D721Med (cell line): ENCODE data around the gene TMCC2.

Experiments
- DNase-seq: peaks from one replicate; pipeline ENCODE4 v3.0.0; 2011; ENCODE audit warnings: low spot score; ENCODE audit not compliant: insufficient read length
- FAIRE-seq: peaks from 2 replicates; lab custom pipeline; 2011; peaks lifted over from hg19 to GRCh38; lab: Jason Lieb, UNC
- TF ChIP-seq, protein P1 (sequence below): IDR thresholded peaks from 2 replicates; pipeline ENCODE4 v1.5.1; 2012; ENCODE audit warnings: mild to moderate bottlenecking, control low read depth; ENCODE audit not compliant: insufficient read depth; ENCODE audit errors: missing control alignments

The TMCC2 gene

DNA sequence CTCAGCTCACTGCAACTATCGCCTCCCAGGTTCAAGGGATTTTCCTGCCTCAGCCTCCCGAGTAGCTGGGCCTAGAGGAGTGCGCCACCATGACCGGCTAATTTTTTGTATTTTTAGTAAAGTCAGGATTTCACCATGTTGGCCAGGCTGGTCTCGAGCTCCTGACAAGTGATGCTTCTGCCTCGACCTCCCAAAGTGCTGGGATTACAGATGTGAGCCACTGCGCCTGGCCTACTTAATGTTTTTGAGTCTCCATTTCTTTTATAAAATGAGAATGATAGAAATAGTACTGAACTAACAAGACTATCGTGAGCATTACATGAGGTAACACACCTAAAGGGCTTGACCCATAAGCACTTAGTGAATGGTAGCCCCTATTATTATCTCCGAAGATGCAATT lies 72.4 kb downstream of the TMCC2 start:
- TF ChIP-seq, protein P1, sequence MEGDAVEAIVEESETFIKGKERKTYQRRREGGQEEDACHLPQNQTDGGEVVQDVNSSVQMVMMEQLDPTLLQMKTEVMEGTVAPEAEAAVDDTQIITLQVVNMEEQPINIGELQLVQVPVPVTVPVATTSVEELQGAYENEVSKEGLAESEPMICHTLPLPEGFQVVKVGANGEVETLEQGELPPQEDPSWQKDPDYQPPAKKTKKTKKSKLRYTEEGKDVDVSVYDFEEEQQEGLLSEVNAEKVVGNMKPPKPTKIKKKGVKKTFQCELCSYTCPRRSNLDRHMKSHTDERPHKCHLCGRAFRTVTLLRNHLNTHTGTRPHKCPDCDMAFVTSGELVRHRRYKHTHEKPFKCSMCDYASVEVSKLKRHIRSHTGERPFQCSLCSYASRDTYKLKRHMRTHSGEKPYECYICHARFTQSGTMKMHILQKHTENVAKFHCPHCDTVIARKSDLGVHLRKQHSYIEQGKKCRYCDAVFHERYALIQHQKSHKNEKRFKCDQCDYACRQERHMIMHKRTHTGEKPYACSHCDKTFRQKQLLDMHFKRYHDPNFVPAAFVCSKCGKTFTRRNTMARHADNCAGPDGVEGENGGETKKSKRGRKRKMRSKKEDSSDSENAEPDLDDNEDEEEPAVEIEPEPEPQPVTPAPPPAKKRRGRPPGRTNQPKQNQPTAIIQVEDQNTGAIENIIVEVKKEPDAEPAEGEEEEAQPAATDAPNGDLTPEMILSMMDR = no peak
- no peak for FAIRE-seq
- no peak for DNase-seq

DNA sequence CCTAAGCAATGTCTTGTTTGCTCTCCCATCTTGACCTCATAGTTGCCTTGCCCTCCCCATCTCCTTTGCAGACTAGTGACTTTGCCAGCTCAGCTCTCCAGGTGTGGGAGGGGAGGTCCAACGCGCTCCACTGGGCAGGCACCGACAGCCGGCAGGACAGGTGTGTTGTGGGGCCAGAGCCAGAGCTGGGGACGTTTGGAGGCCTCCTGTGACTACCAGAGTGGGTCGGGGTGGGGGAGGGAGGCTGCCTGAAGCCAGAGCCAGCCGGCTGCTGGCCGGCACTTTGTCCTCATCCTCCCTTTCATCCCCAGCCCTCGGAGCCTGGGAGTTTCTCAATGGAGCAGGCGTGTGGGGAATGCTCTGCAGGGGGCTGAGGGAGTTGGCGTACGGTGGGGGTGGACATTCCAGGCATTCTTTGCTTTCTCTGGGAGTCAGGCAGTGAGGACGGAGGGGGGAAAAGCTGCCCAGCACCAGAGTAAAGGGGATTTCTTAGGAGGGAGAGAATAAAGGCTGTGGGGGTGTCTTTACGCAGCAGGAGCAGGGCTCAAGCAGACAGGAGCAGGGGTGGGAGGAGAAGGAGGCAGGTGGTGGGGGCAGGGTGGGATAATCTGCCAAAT lies 73.6 kb downstream of the TMCC2 start:
- TF ChIP-seq, protein P1 = no peak
- no peak for FAIRE-seq
- DNase-seq = no peak

DNA sequence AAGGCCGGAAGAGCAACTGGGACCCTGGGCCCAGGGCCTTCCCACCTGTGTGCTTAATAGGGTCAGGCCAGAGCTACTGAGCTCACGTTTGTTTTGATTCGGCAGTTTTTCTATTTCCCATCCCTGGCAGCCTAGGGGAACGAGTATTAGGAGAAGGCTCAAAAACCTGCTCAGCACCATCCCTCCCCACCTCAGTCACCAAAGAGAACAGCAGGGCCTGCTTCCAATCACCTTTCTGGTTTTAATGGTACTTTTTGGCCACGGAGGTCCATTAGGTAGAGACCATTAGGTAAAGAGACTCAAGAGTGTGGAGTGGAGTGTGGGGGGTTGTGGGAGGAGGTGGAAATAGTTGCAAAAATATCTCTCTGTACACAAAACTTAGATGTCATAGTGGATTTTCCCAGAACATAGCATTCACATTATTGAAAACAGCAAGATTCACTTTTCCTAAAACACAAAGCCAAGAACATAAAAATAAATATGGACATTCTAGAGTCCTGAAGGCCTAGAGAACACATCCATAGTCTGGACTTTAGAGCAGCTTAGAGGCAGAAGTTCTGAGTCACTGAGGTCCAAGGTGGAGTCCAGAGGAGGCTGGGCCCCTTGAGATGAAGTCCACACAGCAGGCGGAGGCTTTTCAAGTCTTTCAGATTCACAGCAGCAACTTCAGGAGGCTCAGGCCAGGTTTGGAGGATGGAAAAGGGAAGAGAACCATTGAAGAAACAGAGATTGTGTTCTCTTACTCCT lies 74.3 kb downstream of the TMCC2 start:
- DNase-seq (no peak), FAIRE-seq (no peak)
- TF ChIP-seq, protein P1 = no peak

DNA sequence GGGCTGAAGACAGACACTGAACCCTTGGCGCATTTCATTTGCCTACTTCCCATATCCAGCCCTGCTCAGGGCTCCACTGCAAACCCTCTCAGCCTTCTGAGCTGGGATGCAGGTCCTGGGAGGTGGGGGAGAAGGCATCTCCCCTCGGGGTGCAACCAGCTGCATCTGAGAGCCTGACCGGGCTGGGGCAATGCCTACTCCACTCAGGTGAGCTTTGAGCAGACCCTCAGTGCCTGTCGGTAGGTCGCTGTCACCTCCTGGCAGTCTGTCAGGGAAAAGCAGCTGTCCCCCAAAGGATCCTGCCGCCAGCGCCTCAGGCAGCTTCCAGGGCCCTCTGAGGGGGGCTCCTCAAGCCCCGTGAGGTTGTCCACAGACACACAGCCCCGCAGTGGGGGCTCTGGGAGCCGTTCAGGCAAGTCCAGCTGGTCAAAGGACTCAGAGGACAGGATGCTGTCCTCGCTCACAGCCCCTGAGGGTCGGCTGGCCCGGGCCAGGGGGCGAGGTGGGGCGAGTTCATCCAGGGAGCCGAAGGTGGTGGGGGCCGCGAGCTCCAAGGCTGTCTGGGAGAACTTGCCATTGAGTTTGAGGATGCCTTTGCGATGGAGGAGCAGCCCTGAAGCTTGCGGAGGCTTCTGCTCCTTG lies 75.6 kb downstream of the TMCC2 start:
- TF ChIP-seq, protein P1 = no peak
- DNase-seq (no peak), FAIRE-seq (no peak)

DNA sequence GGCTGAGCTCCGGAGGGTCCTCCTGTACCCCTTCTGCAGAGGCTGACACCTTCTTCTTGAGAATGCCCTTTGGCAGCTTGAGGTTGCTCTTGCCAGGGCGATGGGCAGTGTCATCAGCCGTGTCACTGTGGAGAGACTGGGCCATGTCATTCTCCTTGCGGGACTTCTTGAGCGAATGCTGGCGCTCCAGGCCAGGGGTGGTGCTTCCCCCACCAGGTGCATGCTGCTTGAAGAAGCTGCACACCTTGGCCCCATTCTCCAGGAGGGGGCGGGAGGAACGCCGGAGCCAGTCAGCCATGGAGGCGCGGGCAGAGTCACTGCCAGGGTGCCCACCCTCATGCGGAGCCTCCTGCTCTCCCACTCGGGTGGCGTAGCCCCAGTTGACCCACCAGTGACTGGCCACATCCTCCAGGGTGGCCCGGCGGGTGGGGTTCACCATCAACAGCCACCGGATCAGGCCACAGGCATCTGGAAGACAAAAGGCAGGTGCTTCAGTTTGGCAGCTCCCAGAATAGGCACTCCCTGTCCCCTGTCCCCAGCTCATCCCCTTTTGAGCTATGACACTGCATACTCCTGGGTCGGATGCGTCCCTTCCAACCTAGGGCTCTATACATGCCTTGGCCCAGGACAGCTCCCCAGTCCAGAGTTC lies 76.4 kb downstream of the TMCC2 start:
- TF ChIP-seq, protein P1 = no peak
- no peak for DNase-seq
- FAIRE-seq = no peak

DNA sequence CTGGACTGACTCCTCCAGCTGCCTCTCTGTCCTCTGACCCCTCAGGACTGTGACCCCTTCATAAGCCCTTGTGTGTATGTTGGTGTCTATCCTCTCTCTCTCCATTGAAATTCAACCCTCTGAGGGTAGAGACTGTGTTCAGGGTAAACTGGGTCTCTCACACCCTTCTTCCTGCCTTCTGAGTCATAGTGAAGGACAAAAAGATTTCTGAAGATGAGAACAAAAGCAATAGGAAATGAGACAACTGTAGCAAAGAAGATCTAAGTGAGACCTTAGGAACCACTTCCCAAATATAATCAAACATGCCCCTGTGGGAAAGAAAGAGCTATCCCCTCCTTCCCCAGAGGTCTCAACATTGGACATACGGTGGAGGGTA lies 76.9 kb downstream of the TMCC2 start:
- no peak for DNase-seq
- FAIRE-seq = no peak
- TF ChIP-seq, protein P1 = no peak
